ENCODE measurements around the gene B4GALNT4.
"Not testable (repeated sequence)": the region's sequence is repeated elsewhere in the genome, so short reads cannot be mapped to it uniquely, and the experiment has no call there.

DNA sequence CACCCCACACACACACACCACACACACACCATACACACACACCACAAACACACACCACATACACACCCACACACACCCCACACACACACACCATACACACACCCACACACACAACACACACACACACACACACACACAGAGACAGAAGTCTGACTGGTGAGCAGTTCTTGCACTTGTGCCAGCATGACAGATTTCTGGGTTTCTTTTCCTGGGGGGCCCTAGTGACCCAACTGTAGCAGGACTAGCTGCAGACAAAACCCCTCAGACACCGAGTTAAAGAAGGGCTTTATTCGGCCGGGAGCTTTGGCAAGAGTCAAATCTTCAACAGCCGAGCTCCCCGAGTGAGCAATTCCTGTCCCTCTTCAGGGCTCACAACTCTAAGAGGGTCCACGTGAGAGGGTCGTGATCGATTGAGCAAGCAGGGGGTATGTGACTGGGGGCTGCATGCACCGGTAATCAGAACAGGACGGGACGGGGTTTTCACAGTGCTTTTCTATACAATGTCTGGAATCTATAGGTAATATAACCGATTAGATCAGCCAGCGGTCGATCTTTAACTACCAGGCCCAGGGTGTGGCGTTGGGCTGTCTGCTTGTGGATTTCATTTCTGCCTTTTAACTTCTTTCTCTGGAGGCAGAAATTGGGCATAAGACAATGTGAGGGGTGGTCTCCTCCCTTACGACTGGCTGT lies 19.1 kb upstream of the B4GALNT4 start:
- TF ChIP-seq, protein P1, sequence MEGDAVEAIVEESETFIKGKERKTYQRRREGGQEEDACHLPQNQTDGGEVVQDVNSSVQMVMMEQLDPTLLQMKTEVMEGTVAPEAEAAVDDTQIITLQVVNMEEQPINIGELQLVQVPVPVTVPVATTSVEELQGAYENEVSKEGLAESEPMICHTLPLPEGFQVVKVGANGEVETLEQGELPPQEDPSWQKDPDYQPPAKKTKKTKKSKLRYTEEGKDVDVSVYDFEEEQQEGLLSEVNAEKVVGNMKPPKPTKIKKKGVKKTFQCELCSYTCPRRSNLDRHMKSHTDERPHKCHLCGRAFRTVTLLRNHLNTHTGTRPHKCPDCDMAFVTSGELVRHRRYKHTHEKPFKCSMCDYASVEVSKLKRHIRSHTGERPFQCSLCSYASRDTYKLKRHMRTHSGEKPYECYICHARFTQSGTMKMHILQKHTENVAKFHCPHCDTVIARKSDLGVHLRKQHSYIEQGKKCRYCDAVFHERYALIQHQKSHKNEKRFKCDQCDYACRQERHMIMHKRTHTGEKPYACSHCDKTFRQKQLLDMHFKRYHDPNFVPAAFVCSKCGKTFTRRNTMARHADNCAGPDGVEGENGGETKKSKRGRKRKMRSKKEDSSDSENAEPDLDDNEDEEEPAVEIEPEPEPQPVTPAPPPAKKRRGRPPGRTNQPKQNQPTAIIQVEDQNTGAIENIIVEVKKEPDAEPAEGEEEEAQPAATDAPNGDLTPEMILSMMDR (IDR thresholded peaks at IDR 0.05): not testable (repeated sequence)
- TF ChIP-seq EZH2phosphoT487 (IDR thresholded peaks at IDR 0.05): not testable (repeated sequence)

Data from neural progenitor cell (in vitro differentiated cells).